MM.1S (cell line): ENCODE measurements around the gene KBTBD2.

Experiments
- DNase-seq: peaks from one replicate; pipeline ENCODE4 v3.0.0-alpha.2; 2015
- H2AFZ ChIP-seq: fragments of 300-600 bp; sonication (generic); 2 replicates; pipeline ENCODE4 v1.6.0; 2016; ENCODE audit warnings: antibody characterized with exemption, low read length
- H3F3A ChIP-seq: fragments of 300-600 bp; sonication (generic); 2 replicates; pipeline ENCODE4 v1.6.1; 2016; ENCODE audit warnings: mild to moderate bottlenecking, antibody characterized with exemption, low read length, moderate library complexity, mixed read lengths; ENCODE audit not compliant: insufficient read depth
- H3K27ac ChIP-seq: fragments of 300-600 bp; sonication (generic); 2 replicates; pipeline ENCODE4 v1.5.1; 2016; ENCODE audit warnings: mild to moderate bottlenecking, low read length
- H3K27me3 ChIP-seq: fragments of 300-600 bp; sonication (generic); replicated peaks from 2 replicates; pipeline ENCODE4 v1.6.0; 2016; ENCODE audit warnings: low read length; ENCODE audit not compliant: insufficient read depth
- H3K36me3 ChIP-seq: fragments of 300-600 bp; sonication (generic); replicated peaks from 2 replicates; pipeline ENCODE4 v1.6.1; 2016; ENCODE audit warnings: mild to moderate bottlenecking, low read length, mixed read lengths; ENCODE audit not compliant: insufficient read depth
- H3K4me1 ChIP-seq: fragments of 300-600 bp; sonication (generic); 2 replicates; pipeline ENCODE4 v1.6.1; 2016; ENCODE audit warnings: low read length, mixed read lengths
- H3K4me2 ChIP-seq: fragments of 300-600 bp; sonication (generic); 2 replicates; pipeline ENCODE4 v1.6.0; 2016; ENCODE audit warnings: low read depth, low read length
- H3K4me3 ChIP-seq: fragments of 300-600 bp; sonication (generic); 2 replicates; pipeline ENCODE4 v1.5.1; 2016; ENCODE audit warnings: low read length, mixed read lengths
- H3K79me2 ChIP-seq: fragments of 300-600 bp; sonication (generic); 2 replicates; pipeline ENCODE4 v1.6.1; 2016; ENCODE audit warnings: mixed run types, low read length, mixed read lengths
- H3K9ac ChIP-seq: fragments of 300-600 bp; sonication (generic); 2 replicates; pipeline ENCODE4 v1.6.1; 2016; ENCODE audit warnings: low read length, mixed read lengths
- H3K9me2 ChIP-seq: fragments of 300-600 bp; sonication (generic); replicated peaks from 2 replicates; pipeline ENCODE4 v1.6.1; 2016; ENCODE audit warnings: mild to moderate bottlenecking, low read length, mixed read lengths; ENCODE audit not compliant: insufficient read depth
- H3K9me3 ChIP-seq: fragments of 300-600 bp; sonication (generic); replicated peaks from 2 replicates; pipeline ENCODE4 v1.6.1; 2016; ENCODE audit warnings: mild to moderate bottlenecking, low read length, mixed read lengths; ENCODE audit not compliant: insufficient read depth
- H4K20me1 ChIP-seq: fragments of 300-600 bp; sonication (generic); 2 replicates; pipeline ENCODE4 v1.6.1; 2016; ENCODE audit warnings: mild to moderate bottlenecking, low read length, moderate library complexity, mixed read lengths; ENCODE audit not compliant: insufficient read depth
- CTCF ChIP-seq: fragments of 300-600 bp; sonication (generic); IDR thresholded peaks from 2 replicates; pipeline ENCODE4 v1.5.1; 2016; ENCODE audit warnings: antibody characterized with exemption, low read length, mixed read lengths
- EZH2 ChIP-seq: fragments of 300-600 bp; sonication (generic); optimal IDR thresholded peaks from 2 replicates; pipeline ENCODE3; 2017; ENCODE audit warnings: low read depth, mild to moderate bottlenecking, antibody characterized with exemption, low read length, mixed read lengths
- EZH2phosphoT487 ChIP-seq: fragments of 300-600 bp; sonication (generic); IDR thresholded peaks from 2 replicates; pipeline ENCODE4 v1.6.1; 2018; ENCODE audit warnings: antibody characterized with exemption, low read length

Gene KBTBD2

GRCh38 chr7:32916006-32916405 lies 24.4 kb upstream of the KBTBD2 start:
- Histone ChIP-seq H3K27ac (no peak overlapping the region), H3K36me3 (no peaks in the 10 kb centered on the region)
- no peak for TF ChIP-seq EZH2phosphoT487
- TF ChIP-seq EZH2 = no peak
- TF ChIP-seq CTCF = no peak

GRCh38 chr7:32915041-32915536 lies 23.5 kb upstream of the KBTBD2 start:
- H3K4me1 ChIP-seq = no peaks in the 10 kb centered on the region
- H3K9ac ChIP-seq = no peak overlapping the region
- H3K27ac ChIP-seq = no peak overlapping the region
- H3K9me3 ChIP-seq = no peaks in the 10 kb centered on the region
- H3K36me3 ChIP-seq = no peaks in the 10 kb centered on the region
- no peak overlapping the region for H3K4me2 ChIP-seq
- H4K20me1 ChIP-seq = no peaks in the 10 kb centered on the region
- no peaks in the 10 kb centered on the region for H3F3A ChIP-seq
- no peak overlapping the region for H3K4me3 ChIP-seq
- H3K9me2 ChIP-seq = no peaks in the 10 kb centered on the region
- no peak for TF ChIP-seq CTCF
- TF ChIP-seq EZH2 = no peak
- TF ChIP-seq EZH2phosphoT487 = no peak
- no peaks in the 10 kb centered on the region for H3K79me2 ChIP-seq
- DNase-seq = no peak
- H3K27me3 ChIP-seq = no peaks in the 10 kb centered on the region
- no peak overlapping the region for H2AFZ ChIP-seq

More at GRCh38 chr7:32916006-32916405, 24.4 kb upstream of the KBTBD2 start:
- Histone ChIP-seq H3K4me2 (no peak overlapping the region), H3F3A (no peaks in the 10 kb centered on the region), H3K4me3 (no peak overlapping the region), H3K27me3 (no peaks in the 10 kb centered on the region), H3K4me1 (no peaks in the 10 kb centered on the region), H4K20me1 (no peaks in the 10 kb centered on the region), H3K9me3 (no peaks in the 10 kb centered on the region), H2AFZ (no peak overlapping the region), H3K79me2 (no peaks in the 10 kb centered on the region), H3K9ac (no peak overlapping the region), H3K9me2 (no peaks in the 10 kb centered on the region)
- DNase-seq = no peak

GRCh38 chr7:32914184-32914583 lies 22.6 kb upstream of the KBTBD2 start:
- Histone ChIP-seq H3K36me3 (no peaks in the 10 kb centered on the region), H3F3A (no peaks in the 10 kb centered on the region), H3K79me2 (no peaks in the 10 kb centered on the region), H3K27me3 (no peaks in the 10 kb centered on the region), H3K4me3 (no peak overlapping the region), H3K9me3 (no peaks in the 10 kb centered on the region), H3K9ac (no peak overlapping the region), H3K4me1 (no peaks in the 10 kb centered on the region), H3K4me2 (no peak overlapping the region), H2AFZ (no peak overlapping the region), H3K9me2 (no peaks in the 10 kb centered on the region), H4K20me1 (no peaks in the 10 kb centered on the region), H3K27ac (no peak overlapping the region)
- DNase-seq = no peak
- TF ChIP-seq EZH2phosphoT487 = no peak
- TF ChIP-seq CTCF = no peak
- no peak for TF ChIP-seq EZH2
